LHCN-M2 (cell line): ENCODE results near the gene TSC22D1. TPM values are rescaled to one million over a fixed set of nuclear protein-coding genes. Genes with fewer than 3 reads are reported as not detected.

ENCODE experiments used
- DNase-seq: peaks from one replicate; pipeline ENCODE4 v3.0.0-alpha.2; 2012; ENCODE audit warnings: low read depth
- total RNA-seq: library from RNA; depleted of rRNA; stranded (reverse); fragments of >200 nt; gene quantifications from 2 replicates; pipeline ENCODE4 v1.2.3, GENCODE V29; 2014; rRNA removed

The TSC22D1 gene
- total RNA-seq, 1 experiment from 2014 or later: 44.7 TPM

DNA sequence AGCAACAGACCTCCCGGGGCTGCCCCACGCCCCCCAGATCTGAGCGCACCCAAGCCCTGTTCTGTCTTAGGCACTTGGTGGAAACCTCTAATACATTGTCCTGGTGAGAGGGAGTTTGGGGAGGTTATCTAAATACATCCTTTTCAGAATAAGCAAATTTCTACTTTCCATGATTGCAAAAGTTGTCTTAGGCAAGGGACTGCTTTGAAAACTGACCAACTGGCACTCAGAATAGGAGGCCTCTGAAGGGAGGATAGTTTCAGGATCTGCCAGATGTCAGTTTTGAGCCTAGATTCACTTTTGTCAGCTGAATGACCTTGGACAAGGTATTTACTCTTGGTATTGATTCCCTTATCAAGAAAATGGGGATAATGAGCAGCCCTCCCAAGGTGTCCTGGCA lies 190.7 kb downstream of the TSC22D1 start:
- no peak for DNase-seq

DNA sequence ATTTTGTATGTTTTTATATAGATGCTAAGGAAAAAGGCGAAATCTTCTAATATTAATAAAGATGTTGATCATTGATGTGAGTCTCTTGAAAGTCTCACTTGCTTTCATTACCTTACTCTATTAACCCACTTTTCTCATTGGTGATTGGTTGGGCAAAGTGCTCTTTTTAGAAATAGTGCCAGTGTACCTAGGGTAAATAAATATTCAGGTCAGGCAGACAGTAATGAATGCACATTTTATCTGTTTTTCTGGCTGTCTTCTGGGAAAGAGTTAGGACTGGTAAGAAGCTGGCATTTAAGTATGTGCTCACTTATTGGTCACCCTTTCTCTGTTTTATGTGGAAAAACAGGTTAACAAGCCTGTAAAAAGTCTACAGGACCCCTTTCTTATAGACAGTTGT lies 191.4 kb downstream of the TSC22D1 start:
- no peak for DNase-seq

GRCh38 chr13:44383945-44384344 lies 192.2 kb downstream of the TSC22D1 start:
- no peak for DNase-seq

GRCh38 chr13:44382635-44383145 lies 193.4 kb downstream of the TSC22D1 start:
- DNase-seq: no peak

Other genes with a start within 250 kb of the TSC22D1 start
- gene SERP2, start 202.5 kb downstream of the TSC22D1 start, total RNA-seq: 4.9 and 5.1 TPM in 2 replicates